NCI-H1417 treated with DMSO at 0.1 percent for 48 hours (cell line): ENCODE results near the gene TAX1BP1.
"Not testable (repeated sequence)": the region's sequence is repeated elsewhere in the genome, so short reads cannot be mapped to it uniquely, and the experiment has no call there.

ENCODE experiments used
- DNase-seq: peaks from one replicate; lab custom pipeline; 2025; lab: John Stamatoyannopoulos, UW

The TAX1BP1 gene

DNA sequence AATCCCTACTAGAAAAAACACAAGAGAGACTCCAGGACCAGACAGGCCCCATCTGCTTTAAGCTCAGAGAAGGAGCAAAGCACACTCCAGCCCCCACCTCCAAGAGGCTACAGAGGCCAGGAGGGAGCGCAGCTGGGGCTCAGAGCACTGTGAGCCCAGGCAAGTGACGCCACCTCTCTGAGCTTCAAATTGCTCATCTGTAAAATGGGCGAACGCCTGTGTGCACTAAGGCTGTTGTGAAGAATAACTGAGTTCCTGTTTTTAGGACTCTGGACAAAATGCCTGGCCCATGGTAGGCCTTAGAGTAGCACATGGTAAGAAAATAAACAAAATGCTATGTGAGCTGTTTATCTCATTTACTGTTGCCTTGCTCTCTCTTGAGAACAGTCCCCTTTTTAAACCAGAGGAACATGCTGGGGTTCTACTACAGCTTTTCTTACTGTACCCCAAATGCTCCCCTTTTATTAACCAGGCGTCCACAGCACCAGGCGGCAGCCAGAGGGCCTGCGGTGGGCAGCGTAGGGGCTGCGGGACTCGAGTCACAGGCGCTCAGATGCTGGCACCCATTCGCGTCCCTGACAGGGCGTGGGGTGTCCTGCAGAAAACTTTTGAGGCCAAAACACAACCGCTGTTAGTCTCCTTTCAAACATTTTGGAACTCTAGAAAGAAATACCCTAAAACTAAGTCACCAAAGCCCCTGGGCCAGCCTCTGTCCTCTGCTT, 103.8 kb downstream of the TAX1BP1 start:
- no peak for DNase-seq

DNA sequence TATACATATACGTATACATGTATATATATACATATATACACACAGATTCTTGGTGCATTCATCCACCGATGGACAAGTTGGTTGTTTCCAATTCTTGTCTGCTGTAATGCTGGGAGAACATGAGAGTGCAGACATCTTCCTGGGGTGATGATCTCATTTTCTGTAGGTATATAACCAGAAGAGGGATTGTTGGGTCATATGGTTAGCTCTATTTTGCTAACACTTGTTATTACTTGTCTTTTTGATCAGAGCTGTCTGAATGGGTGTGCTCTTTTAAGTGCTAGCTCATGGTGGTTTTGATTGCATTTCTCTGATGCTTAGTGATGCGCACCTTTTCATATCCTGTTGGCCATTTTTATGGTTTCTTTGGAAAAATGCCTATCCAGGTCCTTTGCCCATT, 106.4 kb downstream of the TAX1BP1 start:
- DNase-seq = no peak

DNA sequence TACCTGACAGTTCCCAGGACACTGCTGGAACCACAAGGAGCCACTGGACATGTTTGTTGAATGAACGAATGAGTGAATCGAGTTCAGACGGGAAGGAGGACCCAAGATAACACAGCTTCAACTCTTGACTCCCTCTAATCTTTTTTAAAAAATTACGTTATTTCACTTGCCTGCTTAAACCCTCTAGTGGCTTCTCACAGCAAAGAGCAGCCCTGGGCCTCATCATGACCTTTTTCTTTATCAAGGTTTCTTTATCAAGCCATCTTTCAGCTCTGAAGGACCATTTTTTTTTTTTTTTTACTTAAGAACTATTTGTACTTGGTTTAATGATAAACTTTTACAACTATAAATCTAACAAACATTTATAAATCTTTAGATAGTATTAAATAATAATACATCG, 110.6 kb downstream of the TAX1BP1 start:
- no peak for DNase-seq

- DNase-seq = not testable (repeated sequence)
Measured at GRCh38 chr7:27856703-27857485, 116.9 kb downstream of the TAX1BP1 start.

DNA sequence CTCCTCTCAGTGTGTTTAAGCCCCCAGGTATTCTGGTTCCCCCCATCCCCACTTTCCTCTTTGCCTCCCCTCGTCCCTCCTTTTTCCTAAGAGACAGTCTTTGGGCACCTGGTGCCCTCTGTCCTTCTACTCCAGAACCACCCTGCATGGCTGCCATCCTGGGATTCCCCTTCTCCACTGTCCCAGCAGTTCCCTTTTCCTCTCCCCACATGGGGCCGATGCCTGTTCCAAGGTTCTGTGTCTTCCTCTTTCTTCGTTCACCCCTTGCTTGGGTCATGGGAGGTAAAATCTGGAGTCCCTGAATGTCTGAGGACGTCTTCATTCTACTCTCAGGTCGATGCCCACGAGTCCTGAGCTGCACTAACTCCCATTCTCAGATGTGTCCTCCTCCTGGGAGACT, 120.8 kb downstream of the TAX1BP1 start:
- no peak for DNase-seq

GRCh38 chr7:27861747-27862146, 121.8 kb downstream of the TAX1BP1 start:
- no peak for DNase-seq

- no peak for DNase-seq
Measured at GRCh38 chr7:27863880-27864279, 123.9 kb downstream of the TAX1BP1 start.

GRCh38 chr7:27866256-27866655, 126.3 kb downstream of the TAX1BP1 start:
- DNase-seq = no peak

- no peak for DNase-seq
Measured at GRCh38 chr7:27866828-27867672, 127.1 kb downstream of the TAX1BP1 start.

DNA sequence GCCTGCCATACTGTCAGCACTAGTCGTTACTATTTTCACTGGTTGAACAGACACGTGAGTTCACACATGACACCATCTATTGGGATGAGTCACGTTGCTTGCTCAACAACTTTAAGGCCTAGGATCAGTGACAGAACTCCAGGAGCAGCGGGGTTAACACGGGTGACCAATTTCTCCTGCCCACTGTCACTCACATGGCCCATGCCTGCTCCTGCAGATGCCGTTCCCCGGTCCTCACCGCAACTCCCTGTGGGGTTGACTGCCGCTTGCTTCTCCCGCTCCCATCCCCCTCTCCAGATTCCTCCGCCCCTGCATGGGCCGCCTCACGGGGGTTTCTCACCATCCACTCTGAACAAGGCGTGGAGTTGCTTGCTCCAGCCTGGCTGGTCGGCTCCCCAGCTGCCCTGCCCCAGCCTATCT, 128.2 kb downstream of the TAX1BP1 start:
- no peak for DNase-seq

DNA sequence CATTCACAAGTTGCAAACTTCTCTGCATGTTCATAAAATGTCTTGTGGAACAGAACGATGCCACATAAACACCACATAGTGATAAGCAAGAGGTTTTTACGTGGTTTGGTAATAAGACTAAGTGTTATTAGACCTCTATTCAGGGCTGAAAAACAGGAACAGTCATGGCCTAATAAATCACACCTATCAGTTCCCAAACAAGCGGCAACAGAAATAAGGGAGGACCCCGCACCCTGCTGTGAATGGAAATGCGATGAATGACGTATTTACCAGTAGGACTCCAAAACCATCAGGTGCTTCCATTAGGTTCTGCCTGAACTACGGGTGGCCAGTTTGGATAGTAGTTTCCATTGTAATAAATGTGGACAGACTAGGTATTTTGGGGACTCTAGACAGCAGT, 129.1 kb downstream of the TAX1BP1 start:
- no peak for DNase-seq

- no peak for DNase-seq
Measured at GRCh38 chr7:27870595-27870994, 130.6 kb downstream of the TAX1BP1 start.

GRCh38 chr7:27871086-27871485, 131.1 kb downstream of the TAX1BP1 start:
- no peak for DNase-seq

- no peak for DNase-seq
Measured at GRCh38 chr7:27871866-27872265, 131.9 kb downstream of the TAX1BP1 start.

DNA sequence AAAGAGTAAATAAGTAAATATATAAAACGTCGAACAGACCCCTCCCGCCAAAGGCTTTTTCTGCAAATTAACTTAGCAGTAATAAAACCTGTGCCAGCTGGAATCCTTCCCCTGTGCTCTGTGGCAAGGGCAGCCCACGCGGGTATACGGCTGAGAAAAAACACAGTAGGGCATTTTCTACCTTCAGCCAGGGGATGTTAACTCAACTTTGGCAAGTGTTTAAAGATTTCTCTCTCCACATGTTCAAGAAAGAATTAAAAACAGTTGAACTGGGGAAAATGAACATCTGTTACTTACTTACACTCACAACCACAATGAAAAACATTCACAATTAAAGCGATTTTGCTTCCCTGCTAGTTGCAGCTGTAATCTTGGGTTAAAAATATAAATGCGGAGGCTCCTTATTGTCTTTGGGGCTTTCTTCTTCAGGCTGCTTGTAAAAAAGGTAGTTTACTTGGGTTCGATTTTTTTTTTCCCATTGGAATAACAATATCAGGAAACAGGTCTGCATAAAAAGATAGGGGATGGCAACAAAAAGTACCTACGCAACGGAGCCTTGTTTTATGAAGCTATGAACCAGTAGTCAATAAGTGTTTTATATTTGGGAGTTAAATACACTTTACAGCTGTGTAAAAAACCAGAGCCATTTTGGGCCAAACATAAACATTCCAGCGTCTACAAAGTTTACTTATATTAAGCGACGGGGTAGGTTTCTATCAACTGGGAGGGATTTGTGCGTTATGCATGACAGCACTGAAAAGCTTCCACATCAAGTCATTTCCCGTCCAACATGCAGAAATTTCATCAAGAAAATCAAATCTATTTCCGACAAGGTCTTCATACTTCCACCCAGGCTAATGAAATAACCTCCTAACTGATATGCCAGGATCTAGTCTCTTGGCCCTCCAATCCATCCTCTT, 132.7 kb downstream of the TAX1BP1 start:
- DNase-seq = no peak

DNA sequence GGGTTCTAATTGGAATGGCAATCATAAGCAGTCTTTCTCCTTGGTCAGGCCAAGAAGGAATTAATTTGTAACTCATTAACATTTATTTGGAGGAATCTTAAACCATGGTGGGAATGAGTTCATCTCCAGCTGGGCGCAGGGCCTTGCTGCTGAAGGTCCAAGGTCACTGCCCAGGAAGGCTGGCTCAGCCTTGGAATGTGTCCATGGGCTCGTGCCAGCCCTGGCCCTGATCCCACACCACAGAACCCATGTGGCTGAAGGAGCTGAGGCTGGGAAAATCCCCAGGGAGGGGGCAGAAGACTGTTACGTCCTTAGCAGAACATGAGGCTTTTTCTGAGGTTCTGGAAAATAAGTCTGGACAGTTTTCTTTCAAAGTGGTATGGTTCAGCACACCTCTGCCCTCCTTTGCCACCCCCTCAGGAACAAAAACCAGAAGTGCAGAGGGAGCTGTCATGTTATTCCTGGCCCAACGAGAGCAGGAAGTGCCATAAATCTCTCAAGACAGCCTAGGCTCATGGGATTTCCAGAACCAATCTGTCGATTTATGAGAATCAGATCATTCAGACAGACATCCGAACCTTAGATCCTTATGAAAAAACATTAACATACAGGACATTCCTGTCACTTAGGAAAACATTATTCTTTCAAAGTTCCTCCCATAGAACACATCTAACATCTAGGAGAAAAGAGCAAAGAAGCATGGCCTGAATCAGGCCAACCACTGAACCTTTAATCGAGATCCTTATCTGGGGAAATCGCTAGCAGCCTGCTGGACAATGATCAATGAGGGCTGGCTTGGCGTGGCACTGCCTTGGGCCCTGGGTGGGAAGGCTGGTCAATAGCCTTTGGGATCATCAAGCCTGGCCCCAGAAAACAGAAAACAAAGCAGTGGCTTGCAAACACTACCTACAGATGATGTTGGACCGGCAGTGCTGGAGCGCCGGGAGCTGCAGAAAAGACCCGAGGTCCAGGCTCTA, 134.3 kb downstream of the TAX1BP1 start:
- no peak for DNase-seq

GRCh38 chr7:27875061-27875460, 135.1 kb downstream of the TAX1BP1 start:
- DNase-seq = no peak

GRCh38 chr7:27875832-27876231, 135.9 kb downstream of the TAX1BP1 start:
- no peak for DNase-seq

GRCh38 chr7:27876756-27877155, 136.8 kb downstream of the TAX1BP1 start:
- no peak for DNase-seq
